Measurements from ENCODE around the gene SLC1A6.

GRCh38 chr19:14944456-14944855 is 35.2 kb downstream of the SLC1A6 start:
- TF ChIP-seq, protein P1, sequence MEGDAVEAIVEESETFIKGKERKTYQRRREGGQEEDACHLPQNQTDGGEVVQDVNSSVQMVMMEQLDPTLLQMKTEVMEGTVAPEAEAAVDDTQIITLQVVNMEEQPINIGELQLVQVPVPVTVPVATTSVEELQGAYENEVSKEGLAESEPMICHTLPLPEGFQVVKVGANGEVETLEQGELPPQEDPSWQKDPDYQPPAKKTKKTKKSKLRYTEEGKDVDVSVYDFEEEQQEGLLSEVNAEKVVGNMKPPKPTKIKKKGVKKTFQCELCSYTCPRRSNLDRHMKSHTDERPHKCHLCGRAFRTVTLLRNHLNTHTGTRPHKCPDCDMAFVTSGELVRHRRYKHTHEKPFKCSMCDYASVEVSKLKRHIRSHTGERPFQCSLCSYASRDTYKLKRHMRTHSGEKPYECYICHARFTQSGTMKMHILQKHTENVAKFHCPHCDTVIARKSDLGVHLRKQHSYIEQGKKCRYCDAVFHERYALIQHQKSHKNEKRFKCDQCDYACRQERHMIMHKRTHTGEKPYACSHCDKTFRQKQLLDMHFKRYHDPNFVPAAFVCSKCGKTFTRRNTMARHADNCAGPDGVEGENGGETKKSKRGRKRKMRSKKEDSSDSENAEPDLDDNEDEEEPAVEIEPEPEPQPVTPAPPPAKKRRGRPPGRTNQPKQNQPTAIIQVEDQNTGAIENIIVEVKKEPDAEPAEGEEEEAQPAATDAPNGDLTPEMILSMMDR (IDR thresholded peaks at IDR 0.05): no peak
- TF ChIP-seq, protein P2, sequence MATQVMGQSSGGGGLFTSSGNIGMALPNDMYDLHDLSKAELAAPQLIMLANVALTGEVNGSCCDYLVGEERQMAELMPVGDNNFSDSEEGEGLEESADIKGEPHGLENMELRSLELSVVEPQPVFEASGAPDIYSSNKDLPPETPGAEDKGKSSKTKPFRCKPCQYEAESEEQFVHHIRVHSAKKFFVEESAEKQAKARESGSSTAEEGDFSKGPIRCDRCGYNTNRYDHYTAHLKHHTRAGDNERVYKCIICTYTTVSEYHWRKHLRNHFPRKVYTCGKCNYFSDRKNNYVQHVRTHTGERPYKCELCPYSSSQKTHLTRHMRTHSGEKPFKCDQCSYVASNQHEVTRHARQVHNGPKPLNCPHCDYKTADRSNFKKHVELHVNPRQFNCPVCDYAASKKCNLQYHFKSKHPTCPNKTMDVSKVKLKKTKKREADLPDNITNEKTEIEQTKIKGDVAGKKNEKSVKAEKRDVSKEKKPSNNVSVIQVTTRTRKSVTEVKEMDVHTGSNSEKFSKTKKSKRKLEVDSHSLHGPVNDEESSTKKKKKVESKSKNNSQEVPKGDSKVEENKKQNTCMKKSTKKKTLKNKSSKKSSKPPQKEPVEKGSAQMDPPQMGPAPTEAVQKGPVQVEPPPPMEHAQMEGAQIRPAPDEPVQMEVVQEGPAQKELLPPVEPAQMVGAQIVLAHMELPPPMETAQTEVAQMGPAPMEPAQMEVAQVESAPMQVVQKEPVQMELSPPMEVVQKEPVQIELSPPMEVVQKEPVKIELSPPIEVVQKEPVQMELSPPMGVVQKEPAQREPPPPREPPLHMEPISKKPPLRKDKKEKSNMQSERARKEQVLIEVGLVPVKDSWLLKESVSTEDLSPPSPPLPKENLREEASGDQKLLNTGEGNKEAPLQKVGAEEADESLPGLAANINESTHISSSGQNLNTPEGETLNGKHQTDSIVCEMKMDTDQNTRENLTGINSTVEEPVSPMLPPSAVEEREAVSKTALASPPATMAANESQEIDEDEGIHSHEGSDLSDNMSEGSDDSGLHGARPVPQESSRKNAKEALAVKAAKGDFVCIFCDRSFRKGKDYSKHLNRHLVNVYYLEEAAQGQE (IDR thresholded peaks at IDR 0.05; ENCODE audit: insufficient read depth in 1 of 2, low read depth in 2 of 2, low read length in 1 of 2): no peak
- no peak for TF ChIP-seq POLR2AphosphoS5 (IDR thresholded peaks at IDR 0.05; ENCODE audit: low read depth, low read length)
- no peak for TF ChIP-seq TCF7L2 (IDR thresholded peaks at IDR 0.05; ENCODE audit: low read depth, low read length)
- no peak for TF ChIP-seq SIN3A (IDR thresholded peaks at IDR 0.05; ENCODE audit: borderline replicate concordance, insufficient read depth, low read depth, low read length)

Measured in Panc1 (cell line).